Stimulated activated CD8-positive, alpha-beta memory T cell treated with anti-CD3 and anti-CD28 coated beads, Interleukin-4, amount 100 ng/mL, for 1 hour (primary cell): Measurements from ENCODE around the gene SLC12A7.
"Not testable (repeated sequence)": the region's sequence is repeated elsewhere in the genome, so short reads cannot be mapped to it uniquely, and the experiment has no call there.

ENCODE experiments used
- DNase-seq, 2 donors: peaks; one replicate each; pipeline ENCODE4 v3.0.0-alpha.2; 2020; ENCODE audit warnings: low read depth in 2 of 2, low spot score in 1 of 2

SLC12A7 gene

GRCh38 chr5:1098986-1099597 lies 12.8 kb downstream of the SLC12A7 start:
- DNase-seq = no peak

GRCh38 chr5:1097988-1098385 lies 13.9 kb downstream of the SLC12A7 start:
- DNase-seq = not testable (repeated sequence)

GRCh38 chr5:1097381-1097987 lies 14.4 kb downstream of the SLC12A7 start:
- DNase-seq = no peak

GRCh38 chr5:1096838-1097237 lies 15.0 kb downstream of the SLC12A7 start:
- DNase-seq = no peak

- DNase-seq = no peak
Measured at GRCh38 chr5:1095990-1096363, 15.9 kb downstream of the SLC12A7 start.

GRCh38 chr5:1095302-1095989 lies 16.4 kb downstream of the SLC12A7 start:
- DNase-seq = no peak

GRCh38 chr5:1094670-1095190 lies 17.1 kb downstream of the SLC12A7 start:
- no peak for DNase-seq

GRCh38 chr5:1093361-1093760 lies 18.5 kb downstream of the SLC12A7 start:
- DNase-seq = no peak

GRCh38 chr5:1092122-1092521 lies 19.7 kb downstream of the SLC12A7 start:
- no peak for DNase-seq

GRCh38 chr5:1091632-1092031 lies 20.2 kb downstream of the SLC12A7 start:
- no peak for DNase-seq

- no peak for DNase-seq
Measured at GRCh38 chr5:1090538-1090937, 21.3 kb downstream of the SLC12A7 start.

GRCh38 chr5:1089621-1090040 lies 22.2 kb downstream of the SLC12A7 start:
- DNase-seq = no peak

- no peak for DNase-seq
Measured at GRCh38 chr5:1089146-1089545, 22.7 kb downstream of the SLC12A7 start.

GRCh38 chr5:1088726-1089125 lies 23.1 kb downstream of the SLC12A7 start:
- no peak for DNase-seq

GRCh38 chr5:1088031-1088430 lies 23.8 kb downstream of the SLC12A7 start:
- no peak for DNase-seq

GRCh38 chr5:1087428-1087827 lies 24.4 kb downstream of the SLC12A7 start:
- no peak for DNase-seq

GRCh38 chr5:1086871-1087270 lies 25.0 kb downstream of the SLC12A7 start:
- no peak for DNase-seq

GRCh38 chr5:1086137-1086536 lies 25.7 kb downstream of the SLC12A7 start:
- no peak for DNase-seq

- DNase-seq = no peak
Measured at GRCh38 chr5:1085391-1085790, 26.5 kb downstream of the SLC12A7 start.

- DNase-seq = no peak
Measured at GRCh38 chr5:1083823-1084605, 27.8 kb downstream of the SLC12A7 start.

- not testable (repeated sequence) for DNase-seq
Measured at GRCh38 chr5:1083026-1083425, 28.8 kb downstream of the SLC12A7 start.

GRCh38 chr5:1081519-1081918 lies 30.3 kb downstream of the SLC12A7 start:
- DNase-seq = no peak
